B cell (primary cell): ENCODE data around the gene FERD3L. TPM values are rescaled to one million over a fixed set of nuclear protein-coding genes. Genes with fewer than 3 reads are reported as not detected.
A peak's percentile ranks its signal among the peaks of the same experiment; 100 is the strongest.

Experiments used
- ATAC-seq: fragments of 200-7000 bp; cut with Tn5 transposase; one replicate; pipeline ENCODE4 v1.10.0; 2021; ENCODE audit warnings: low read depth, mild to moderate bottlenecking, moderate number of reproducible peaks, moderate library complexity
- CTCF ChIA-PET: fragments of 350-600 bp; sonication (Branson Sonifier 250); formaldehyde crosslinking; loops from one replicate; lab custom pipeline; 2021; ENCODE audit warnings: antibody characterized with exemption, inconsistent platforms; lab: Charles Lee
- POLR2A ChIA-PET: fragments of 350-600 bp; sonication (Branson Sonifier 250); formaldehyde crosslinking; loops from one replicate; lab custom pipeline; 2021; ENCODE audit warnings: antibody characterized with exemption; lab: Charles Lee
- DNase-seq: peaks from one replicate; pipeline ENCODE4 v3.0.0; 2013
- H2AFZ ChIP-seq: 2 replicates; pipeline ENCODE4 v1.6.1; 2012; ENCODE audit warnings: mild to moderate bottlenecking, low read depth, low read length; ENCODE audit not compliant: insufficient read depth, poor library complexity, severe bottlenecking
- H3K27ac ChIP-seq, 2 donors: 1 replicate in 1 of 2; 2 replicates in 1 of 2; pipeline ENCODE4 v1.5.1; 2012 to 2013; ENCODE audit warnings: low read length in 2 of 2, mild to moderate bottlenecking in 2 of 2, moderate library complexity in 1 of 2
- H3K27me3 ChIP-seq, 4 experiments: fragments of 200-600 bp in 1 of 4; sonication (generic) in 1 of 4; replicated peaks in 1 of 4; 1 replicate in 2 of 4; 2 replicates in 2 of 4; pipeline versions ENCODE4 v1.6.1 to v1.7.0; 2013 to 2016; ENCODE audit warnings: low read length in 3 of 4, mild to moderate bottlenecking in 2 of 4, mixed read lengths in 1 of 4, moderate library complexity in 1 of 4; ENCODE audit not compliant: insufficient read depth in 4 of 4, control insufficient read depth in 3 of 4; ENCODE audit errors: control extremely low read depth in 1 of 4
- H3K36me3 ChIP-seq, 2 experiments: replicated peaks in 1 of 2; 1 replicate in 1 of 2; 2 replicates in 1 of 2; pipeline versions ENCODE4 v1.6.1 to v1.7.1; 2013; ENCODE audit warnings: low read length in 1 of 2; ENCODE audit not compliant: insufficient read depth in 2 of 2, control insufficient read depth in 1 of 2; ENCODE audit errors: control extremely low read depth in 1 of 2, extremely low read depth in 1 of 2
- H3K4me1 ChIP-seq, 2 donors: fragments of 200-600 bp in 1 of 2; sonication (generic) in 1 of 2; 1 replicate in 1 of 2; 2 replicates in 1 of 2; pipeline versions ENCODE4 v1.5.1 to v1.6.1; 2013 to 2017; ENCODE audit warnings: low read length in 2 of 2; ENCODE audit not compliant: control insufficient read depth in 2 of 2, insufficient read depth in 2 of 2
- H3K4me2 ChIP-seq: replicated peaks from 2 replicates; pipeline ENCODE3; 2012; ENCODE audit warnings: mild to moderate bottlenecking, low read depth, low read length; ENCODE audit not compliant: poor library complexity, severe bottlenecking
- H3K4me3 ChIP-seq, 5 experiments: fragments of 200-600 bp in 1 of 5; sonication (generic) in 1 of 5; 1 replicate in 3 of 5; 2 replicates in 2 of 5; pipeline versions ENCODE4 v1.5.1 to v1.7.0; 2011 to 2016; ENCODE audit warnings: low read length in 4 of 5, mild to moderate bottlenecking in 4 of 5, low read depth in 2 of 5, control low read depth in 1 of 5, moderate library complexity in 1 of 5; ENCODE audit not compliant: insufficient read depth in 1 of 5; ENCODE audit errors: control extremely low read depth in 1 of 5, extremely low read depth in 1 of 5
- H3K79me2 ChIP-seq: fragments of 200-600 bp; sonication (generic); one replicate; pipeline ENCODE4 v1.6.0; 2016; ENCODE audit warnings: low read length; ENCODE audit not compliant: control insufficient read depth, insufficient read depth
- H3K9ac ChIP-seq: fragments of 200-600 bp; sonication (generic); 2 replicates; pipeline ENCODE4 v1.6.1; 2017; ENCODE audit warnings: mild to moderate bottlenecking, low read length, moderate library complexity
- H3K9me3 ChIP-seq, 3 donors: one replicate each; pipeline versions ENCODE4 v1.6.1 to v1.7.1; 2013; ENCODE audit warnings: low read length in 2 of 3; ENCODE audit not compliant: control insufficient read depth in 2 of 3, insufficient read depth in 1 of 3; ENCODE audit errors: control extremely low read depth in 1 of 3
- H4K20me1 ChIP-seq: 2 replicates; pipeline ENCODE4 v1.6.0; 2012; ENCODE audit warnings: mild to moderate bottlenecking, low read length; ENCODE audit not compliant: insufficient read depth, control insufficient read depth, poor library complexity, severe bottlenecking
- H3K27ac Mint-ChIP-seq: one replicate; pipeline ENCODE4 v1.8.0; 2021; ENCODE audit warnings: mixed read lengths
- H3K27me3 Mint-ChIP-seq: one replicate; pipeline ENCODE4 v1.8.0; 2021; ENCODE audit warnings: mixed read lengths
- H3K4me1 Mint-ChIP-seq: one replicate; pipeline ENCODE4 v1.8.0; 2021; ENCODE audit warnings: mixed read lengths
- H3K4me3 Mint-ChIP-seq: one replicate; pipeline ENCODE4 v1.8.0; 2021; ENCODE audit warnings: mixed read lengths
- H3K9me3 Mint-ChIP-seq: one replicate; pipeline ENCODE4 v1.8.0; 2022; ENCODE audit warnings: mixed read lengths; ENCODE audit not compliant: insufficient read depth
- EZH2 ChIP-seq: IDR thresholded peaks from 2 replicates; pipeline ENCODE4 v1.6.1; 2012; ENCODE audit warnings: borderline replicate concordance, low read depth, mild to moderate bottlenecking, moderate library complexity, low read length; ENCODE audit not compliant: insufficient read depth, poor library complexity, severe bottlenecking
- WGBS: methylation state at CpG from one replicate; pipeline ENCODE4 v1.1.5; 2013; ENCODE audit warnings: missing lambda C conversion rate; ENCODE audit not compliant: insufficient coverage; 5-methylcytosine and 5-hydroxymethylcytosine counted together
- intact Hi-C: fragments of 100-400 bp; cut with micrococcal nuclease; formaldehyde crosslinking; loops from one replicate; pipeline ENCODE4 v1.10.0; 2022
- polyA plus RNA-seq: library from polyadenylated mRNA; depleted of rRNA; stranded (reverse); fragments of >200 nt; gene quantifications from 2 replicates; pipeline ENCODE4 v1.2.3, GENCODE V29; 2012
- total RNA-seq, 2 donors: library from RNA; stranded (reverse); fragments of 120-200 nt in 1 of 2; gene quantifications; 1 replicate in 1 of 2; 2 replicates in 1 of 2; pipeline versions ENCODE4 v1.2.3 to v1.2.4, GENCODE V29; 2013 to 2022
- TF ChIP-seq, protein P1 (sequence below): fragments of 200-600 bp; IDR thresholded peaks from one replicate; pipeline ENCODE4 v1.8.0; 2022; ENCODE audit warnings: antibody characterized with exemption, mild to moderate bottlenecking

The FERD3L gene
- total and polyA plus RNA-seq, 2 donors (not counting 1 experiment from before 2014, with no cell fraction given), result not detected

GRCh38 chr7:19118636-19119371 is 26.4 kb downstream of the FERD3L start:
- ATAC-seq (no peak), DNase-seq (peak; percentile 8)
- Mint-ChIP-seq H3K27ac (no peak overlapping the region), H3K4me3 (peak overlapping the region; percentile 34), H3K27me3 (peaks cover 58% of the 10 kb centered on the region), H3K9me3 (no peaks in the 10 kb centered on the region), H3K4me1 (peaks cover 16% of the 10 kb centered on the region)
- Histone ChIP-seq H3K79me2 (no peaks in the 10 kb centered on the region), H3K9me3 (peaks cover 0 to 9% (median 0%) of the 10 kb centered on the region in 3 donors), H3K27me3 (peaks cover 0 to 52% (median 41%) of the 10 kb centered on the region in 4 experiments), H3K36me3 (no peaks in the 10 kb centered on the region), H4K20me1 (no peaks in the 10 kb centered on the region), H3K27ac (no peak overlapping the region), H2AFZ (no peak overlapping the region), H3K4me1 (peaks cover 22 to 30% of the 10 kb centered on the region in 2 donors), H3K9ac (no peak overlapping the region), H3K4me3 (no peak overlapping the region), H3K4me2 (no peak overlapping the region)
- 7% methylated on average over 24 of the region's 28 CpGs for WGBS
- intact Hi-C loops, result no loop called here
- ChIA-PET CTCF (no interaction called here), POLR2A (no interaction called here)
- TF ChIP-seq EZH2, result no peak
- TF ChIP-seq, protein P1, sequence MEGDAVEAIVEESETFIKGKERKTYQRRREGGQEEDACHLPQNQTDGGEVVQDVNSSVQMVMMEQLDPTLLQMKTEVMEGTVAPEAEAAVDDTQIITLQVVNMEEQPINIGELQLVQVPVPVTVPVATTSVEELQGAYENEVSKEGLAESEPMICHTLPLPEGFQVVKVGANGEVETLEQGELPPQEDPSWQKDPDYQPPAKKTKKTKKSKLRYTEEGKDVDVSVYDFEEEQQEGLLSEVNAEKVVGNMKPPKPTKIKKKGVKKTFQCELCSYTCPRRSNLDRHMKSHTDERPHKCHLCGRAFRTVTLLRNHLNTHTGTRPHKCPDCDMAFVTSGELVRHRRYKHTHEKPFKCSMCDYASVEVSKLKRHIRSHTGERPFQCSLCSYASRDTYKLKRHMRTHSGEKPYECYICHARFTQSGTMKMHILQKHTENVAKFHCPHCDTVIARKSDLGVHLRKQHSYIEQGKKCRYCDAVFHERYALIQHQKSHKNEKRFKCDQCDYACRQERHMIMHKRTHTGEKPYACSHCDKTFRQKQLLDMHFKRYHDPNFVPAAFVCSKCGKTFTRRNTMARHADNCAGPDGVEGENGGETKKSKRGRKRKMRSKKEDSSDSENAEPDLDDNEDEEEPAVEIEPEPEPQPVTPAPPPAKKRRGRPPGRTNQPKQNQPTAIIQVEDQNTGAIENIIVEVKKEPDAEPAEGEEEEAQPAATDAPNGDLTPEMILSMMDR, result no peak
